ENCODE measurements around the gene TMEM131L. TPM values are rescaled to one million over a fixed set of nuclear protein-coding genes. Genes with fewer than 3 reads are reported as not detected.

The TMEM131L gene
- total RNA-seq, 1 donor from 2014 or later = 7.9 TPM

GRCh38 chr4:153476829-153477574 is 10.8 kb downstream of the TMEM131L start:
- no peaks in the 10 kb centered on the region for H3K27me3 ChIP-seq (ENCODE audit: control insufficient read depth, insufficient read depth, low read length)
- no peak for TF ChIP-seq CTCF (IDR thresholded peaks at IDR 0.05; ENCODE audit: insufficient read depth, low read length, severe bottlenecking)
- DNase-seq (ENCODE audit: low read depth) = peak; percentile 78
- FAIRE-seq = peak; percentile 50
- H3K36me3 ChIP-seq (ENCODE audit: control insufficient read depth, insufficient read depth, low read length) = peaks cover 5% of the 10 kb centered on the region
- H3K4me3 ChIP-seq (ENCODE audit: low read depth, low read length) = no peak overlapping the region

DNA sequence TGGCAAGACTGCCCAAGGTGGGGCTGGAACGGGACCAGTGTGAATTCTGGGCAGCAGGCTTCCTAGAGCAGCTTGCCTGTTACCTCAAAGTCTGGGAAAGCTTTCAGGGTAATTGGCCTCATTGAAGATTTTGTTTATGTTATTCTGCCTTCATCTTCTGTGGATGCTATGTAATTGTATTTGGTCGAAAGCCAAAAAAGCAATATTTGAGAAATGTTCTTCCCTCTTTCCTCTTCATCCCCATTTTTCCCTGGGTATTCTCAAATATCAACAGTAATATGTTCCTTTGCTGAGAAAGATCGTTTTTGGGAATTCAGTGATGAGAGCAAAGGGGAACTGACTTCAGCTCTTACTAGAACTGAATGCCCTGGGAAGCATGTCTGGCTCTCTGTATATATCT is 12.9 kb downstream of the TMEM131L start:
- no peak for TF ChIP-seq CTCF (IDR thresholded peaks at IDR 0.05; ENCODE audit: insufficient read depth, low read length, severe bottlenecking)
- no peak for DNase-seq (ENCODE audit: low read depth)
- H3K4me3 ChIP-seq (ENCODE audit: low read depth, low read length) = no peak overlapping the region
- H3K36me3 ChIP-seq (ENCODE audit: control insufficient read depth, insufficient read depth, low read length) = peaks cover 5% of the 10 kb centered on the region
- no peak for FAIRE-seq
- no peaks in the 10 kb centered on the region for H3K27me3 ChIP-seq (ENCODE audit: control insufficient read depth, insufficient read depth, low read length)

GRCh38 chr4:153480704-153481103 is 14.5 kb downstream of the TMEM131L start:
- H3K27me3 ChIP-seq (ENCODE audit: control insufficient read depth, insufficient read depth, low read length) = no peaks in the 10 kb centered on the region
- no peak for TF ChIP-seq CTCF (IDR thresholded peaks at IDR 0.05; ENCODE audit: insufficient read depth, low read length, severe bottlenecking)
- peaks cover 4% of the 10 kb centered on the region for H3K36me3 ChIP-seq (ENCODE audit: control insufficient read depth, insufficient read depth, low read length)
- no peak for DNase-seq (ENCODE audit: low read depth)
- no peak overlapping the region for H3K4me3 ChIP-seq (ENCODE audit: low read depth, low read length)
- FAIRE-seq = no peak

- FAIRE-seq = no peak
- no peak for DNase-seq (ENCODE audit: low read depth)
- no peak overlapping the region for H3K4me3 ChIP-seq (ENCODE audit: low read depth, low read length)
- H3K36me3 ChIP-seq (ENCODE audit: control insufficient read depth, insufficient read depth, low read length) = peaks cover 4% of the 10 kb centered on the region
- no peak for TF ChIP-seq CTCF (IDR thresholded peaks at IDR 0.05; ENCODE audit: insufficient read depth, low read length, severe bottlenecking)
- no peaks in the 10 kb centered on the region for H3K27me3 ChIP-seq (ENCODE audit: control insufficient read depth, insufficient read depth, low read length)
Measured at GRCh38 chr4:153481478-153481877, 15.3 kb downstream of the TMEM131L start.

DNA sequence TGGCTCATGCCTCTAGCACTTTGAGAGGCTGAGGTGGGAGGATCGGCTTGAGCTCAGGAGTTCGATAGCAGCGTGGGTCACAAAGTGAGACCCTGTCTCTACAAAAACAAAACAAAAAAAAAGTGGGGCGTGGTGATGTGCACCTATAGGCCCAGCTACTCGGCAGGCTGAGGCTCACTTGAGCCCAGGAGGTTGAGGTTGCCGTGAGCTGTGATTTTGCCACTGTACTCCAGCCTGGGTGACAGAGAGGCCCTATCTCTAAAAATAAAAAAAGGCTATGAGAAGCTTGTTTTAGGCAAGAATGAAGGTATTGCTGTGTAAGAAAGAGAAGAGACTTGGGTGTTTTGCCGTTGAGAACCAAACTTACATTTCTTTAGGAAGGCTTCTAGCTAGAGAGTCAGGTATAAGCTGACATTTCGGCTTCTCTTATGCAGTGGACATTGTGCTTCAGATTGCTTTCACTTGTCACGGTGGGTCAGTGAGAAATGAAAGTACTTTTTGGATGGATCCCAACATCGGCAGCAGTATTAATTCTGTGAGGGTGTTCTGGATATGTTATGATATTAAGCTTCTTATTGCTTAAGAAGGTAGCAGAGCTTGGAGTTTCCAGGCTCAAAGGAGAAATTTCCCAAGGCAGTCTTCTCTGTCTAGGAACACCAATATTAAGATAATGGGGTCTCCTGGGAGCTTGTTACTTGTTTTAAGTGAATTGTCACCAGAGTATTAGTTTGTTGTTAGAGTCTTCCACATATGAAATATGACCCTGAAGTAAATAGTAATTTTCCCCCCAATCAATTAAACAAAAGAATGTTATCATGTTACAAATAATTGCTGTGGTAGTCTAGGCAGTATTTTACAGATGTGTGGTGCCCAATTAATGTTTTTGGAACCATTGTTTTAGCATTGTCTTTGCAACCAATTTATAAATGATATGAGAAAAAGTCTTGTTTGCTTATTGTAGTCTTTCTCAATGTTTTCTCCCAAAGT is 17.6 kb downstream of the TMEM131L start:
- Histone ChIP-seq H3K27me3 (ENCODE audit: control insufficient read depth, insufficient read depth, low read length) (no peaks in the 10 kb centered on the region), H3K36me3 (ENCODE audit: control insufficient read depth, insufficient read depth, low read length) (peaks cover 4% of the 10 kb centered on the region), H3K4me3 (ENCODE audit: low read depth, low read length) (no peak overlapping the region)
- no peak for DNase-seq (ENCODE audit: low read depth)
- FAIRE-seq = no peak
- TF ChIP-seq CTCF (IDR thresholded peaks at IDR 0.05; ENCODE audit: insufficient read depth, low read length, severe bottlenecking) = no peak

Data from bronchial epithelial cell (primary cell).